Renal cortex interstitium (tissue), 11 donors: Measurements from ENCODE around the gene ARFGEF2. TPM values are rescaled to one million over a fixed set of nuclear protein-coding genes. Genes with fewer than 3 reads are reported as not detected.
A peak's percentile ranks its signal among the peaks of the same experiment; 100 is the strongest.
"Not testable (repeated sequence)": the region's sequence is repeated elsewhere in the genome, so short reads cannot be mapped to it uniquely, and the experiment has no call there.

Source experiments
- DNase-seq, 11 donors: peaks; one replicate each; pipeline ENCODE4 v3.0.0-alpha.2; 2013; ENCODE audit warnings: low read depth in 9 of 11, low spot score in 4 of 11; ENCODE audit errors: extremely low read depth in 1 of 11
- polyA plus RNA-seq, 3 donors: library from polyadenylated mRNA; unstranded; fragments of 120-200 nt; gene quantifications; one replicate each; pipeline ENCODE4 v1.2.1, GENCODE V29; 2013; ENCODE audit not compliant: insufficient read length in 3 of 3

ARFGEF2 gene
- polyA plus RNA-seq, 3 donors: 24.5 to 31.0 (median 28.4) TPM

DNA sequence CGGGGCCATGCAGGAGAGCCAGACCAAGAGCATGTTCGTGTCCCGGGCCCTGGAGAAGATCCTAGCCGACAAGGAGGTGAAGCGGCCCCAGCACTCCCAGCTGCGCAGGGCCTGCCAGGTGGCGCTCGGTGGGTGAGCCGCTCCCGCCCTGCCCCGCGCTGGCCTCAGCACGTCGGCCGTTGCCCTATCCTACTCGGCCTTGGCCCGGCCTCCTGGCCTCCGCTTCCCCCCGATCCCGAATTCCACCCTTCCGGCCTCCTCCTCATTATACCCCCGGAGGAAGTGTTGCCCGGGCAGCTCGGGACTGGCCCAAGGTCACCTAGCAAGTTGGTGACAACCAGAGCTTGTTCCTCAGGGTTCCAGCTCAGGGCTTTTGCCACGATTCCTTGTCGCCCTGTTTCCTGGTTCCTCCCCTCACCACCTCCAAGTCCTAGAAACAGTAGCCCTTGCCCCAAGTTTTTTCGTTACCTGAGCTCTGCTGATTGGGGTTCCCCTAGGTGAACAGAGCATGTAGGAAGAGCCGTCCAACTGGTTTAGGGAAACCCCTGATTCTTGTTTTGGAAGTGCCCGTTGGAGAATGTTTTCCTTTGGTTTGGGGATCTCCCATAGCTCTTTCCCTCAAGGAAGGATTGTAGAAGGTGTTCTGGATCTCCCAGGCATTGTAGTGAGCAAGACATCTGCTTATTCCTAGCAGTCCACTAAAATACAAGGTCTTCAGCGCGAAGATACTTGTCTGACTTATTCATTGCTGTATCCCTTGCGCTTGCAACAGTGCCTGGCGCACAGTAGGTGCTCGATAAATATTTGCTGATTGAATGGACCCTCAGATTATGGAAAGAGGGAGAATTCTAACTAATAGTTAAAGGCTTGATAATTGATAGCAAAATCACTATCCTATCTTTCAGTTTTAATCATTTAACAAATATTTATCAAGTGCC is 641 bp downstream of the ARFGEF2 start:
- DNase-seq: peak in 3 of 11 donors; percentile 15 to 18 (median 15)

GRCh38 chr20:48923149-48923718 is 1.7 kb downstream of the ARFGEF2 start:
- DNase-seq: no peak

DNA sequence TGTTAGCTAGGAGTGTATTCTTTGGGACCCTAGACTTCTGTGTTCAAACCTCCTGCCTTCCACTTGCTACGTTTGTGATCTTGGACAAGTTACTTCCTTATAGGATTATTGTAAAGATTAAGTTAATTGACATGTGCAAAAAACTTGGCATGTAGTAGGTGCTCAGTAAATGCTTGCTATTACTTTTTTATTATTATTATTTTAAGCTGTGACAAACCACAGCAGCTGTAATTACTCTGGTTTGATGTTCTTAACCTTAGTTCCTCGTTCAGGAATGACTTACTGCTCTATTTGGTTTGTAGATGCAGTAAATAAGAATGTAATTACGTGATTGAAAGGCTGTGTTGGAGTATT is 3.2 kb downstream of the ARFGEF2 start:
- DNase-seq: no peak

- DNase-seq: no peak
Measured at GRCh38 chr20:48926267-48926666, 4.8 kb downstream of the ARFGEF2 start.

DNA sequence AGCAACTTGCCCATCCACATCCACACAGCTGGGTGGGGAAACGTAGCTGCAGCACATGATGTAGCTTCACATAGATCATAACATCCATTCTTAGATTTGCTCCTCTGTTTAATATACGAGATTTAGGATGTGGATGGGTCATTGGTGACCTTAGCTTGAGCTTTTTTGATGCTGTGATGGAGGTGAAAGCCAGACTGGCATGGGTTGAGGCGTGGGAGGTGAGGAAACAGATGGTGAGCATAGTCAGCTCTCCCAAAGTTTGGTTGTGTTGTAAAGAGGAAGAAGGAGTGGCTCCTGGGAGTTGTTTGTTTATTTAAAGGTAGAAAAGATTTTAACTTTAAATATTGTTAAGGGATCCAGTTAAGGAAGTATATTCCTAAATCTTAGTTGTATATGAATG is 5.3 kb downstream of the ARFGEF2 start:
- no peak for DNase-seq

GRCh38 chr20:48928832-48929725 is 7.6 kb downstream of the ARFGEF2 start:
- DNase-seq: no peak

DNA sequence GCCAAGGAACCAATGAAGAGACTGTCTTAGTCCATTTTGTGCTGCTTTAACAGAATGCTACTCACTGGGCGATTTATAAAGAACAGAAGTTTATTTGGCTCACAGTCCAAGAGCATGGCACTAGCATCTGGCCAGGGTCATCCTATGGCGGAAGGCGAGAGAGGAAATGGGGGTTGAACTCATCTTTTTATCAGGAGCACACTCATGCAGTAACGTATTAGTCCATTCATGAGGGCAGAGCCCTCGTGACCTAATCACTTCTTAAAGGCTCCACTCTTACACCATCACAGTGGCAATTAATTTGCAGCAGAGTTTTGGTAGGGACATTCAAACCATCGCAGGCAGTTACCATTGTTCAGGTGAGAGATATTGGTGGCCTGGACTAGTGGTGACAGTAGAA is 8.5 kb downstream of the ARFGEF2 start:
- no peak for DNase-seq

DNA sequence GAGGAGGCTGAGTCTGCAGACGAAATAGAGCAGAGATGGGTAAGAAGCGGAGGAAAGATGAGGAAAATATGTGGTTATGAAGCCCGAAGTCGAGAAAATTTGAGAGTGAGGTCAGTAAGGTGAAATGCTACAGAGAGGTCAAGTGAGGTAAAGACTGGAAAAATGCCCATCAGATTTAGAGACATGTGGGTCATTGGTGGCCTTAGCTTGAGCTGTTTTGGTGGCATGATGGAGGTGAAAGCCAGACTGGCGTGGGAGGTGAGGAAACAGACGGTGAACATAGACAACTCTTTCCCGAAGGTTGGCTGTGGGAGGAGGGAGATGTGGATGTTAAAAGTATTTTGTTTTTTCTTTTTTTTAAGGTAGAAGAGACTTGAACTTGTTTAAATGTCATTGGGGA is 9.4 kb downstream of the ARFGEF2 start:
- DNase-seq: no peak

- DNase-seq: no peak
Measured at GRCh38 chr20:48931527-48932374, 10.2 kb downstream of the ARFGEF2 start.

- DNase-seq: no peak
Measured at GRCh38 chr20:48932375-48932941, 10.9 kb downstream of the ARFGEF2 start.

DNA sequence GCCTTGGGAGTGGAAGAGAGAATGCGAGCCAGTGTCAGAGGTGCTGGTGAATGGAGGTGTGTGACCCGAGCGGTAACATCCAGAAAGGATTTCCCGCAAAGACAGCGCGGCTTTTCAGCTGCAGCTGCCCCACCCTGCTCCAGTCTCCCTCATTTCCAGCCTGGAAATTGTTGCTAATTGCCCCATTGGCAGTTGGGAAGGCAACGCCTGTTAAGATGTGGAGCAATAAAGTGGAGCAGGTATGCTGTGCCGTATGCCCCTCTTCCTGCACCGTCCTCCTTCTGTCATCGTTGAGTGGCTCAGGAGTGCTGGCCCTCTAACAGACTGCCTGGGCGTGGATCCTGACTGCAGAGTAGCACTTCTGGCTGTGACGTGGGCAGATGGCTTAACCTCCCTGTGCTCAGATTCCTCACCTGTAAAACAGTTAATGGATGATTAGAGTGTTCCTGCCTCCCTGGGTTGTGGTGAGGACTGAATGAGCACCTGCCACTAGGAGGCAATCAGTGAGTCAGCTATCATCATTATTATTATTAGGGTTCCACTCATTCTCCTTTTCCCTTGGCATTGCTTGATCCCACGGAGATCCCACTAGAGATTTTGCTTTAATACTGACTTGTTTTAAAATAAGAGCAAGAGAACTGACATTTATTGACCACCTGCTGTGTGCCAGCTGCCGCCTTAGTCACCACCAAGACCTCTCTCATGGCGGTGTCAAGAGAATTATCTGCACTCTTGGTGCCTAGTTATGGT is 11.7 kb downstream of the ARFGEF2 start:
- no peak for DNase-seq

DNA sequence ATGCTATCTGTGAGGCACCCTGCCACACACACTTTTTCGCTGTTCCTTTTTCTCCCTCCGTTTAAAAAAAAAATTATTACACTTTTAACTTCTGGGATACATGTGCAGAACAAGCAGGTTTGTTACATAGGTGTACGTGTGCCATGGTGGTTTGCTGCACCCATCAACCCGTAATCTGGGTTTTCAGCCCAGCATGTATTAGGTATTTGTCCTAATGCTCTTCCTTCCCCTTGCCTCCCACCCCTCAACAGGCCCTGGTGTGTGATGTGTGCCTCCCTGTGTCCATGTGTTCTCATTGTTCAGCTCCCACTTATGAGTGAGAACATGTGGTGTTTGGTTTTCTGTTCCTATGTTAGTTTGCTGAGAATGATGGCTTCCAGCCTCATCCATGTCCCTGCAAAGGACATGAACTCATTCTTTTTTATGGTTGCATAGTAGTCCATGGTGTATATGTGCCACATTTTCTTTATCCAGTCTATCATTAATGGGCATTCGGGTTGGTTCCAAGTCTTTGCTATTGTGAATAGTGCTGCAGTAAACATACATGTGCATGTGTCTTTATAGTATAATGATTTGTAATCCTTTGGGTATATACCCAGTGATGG is 12.9 kb downstream of the ARFGEF2 start:
- DNase-seq: not testable (repeated sequence)

- DNase-seq: not testable (repeated sequence)
Measured at GRCh38 chr20:48934966-48935365, 13.5 kb downstream of the ARFGEF2 start.

DNA sequence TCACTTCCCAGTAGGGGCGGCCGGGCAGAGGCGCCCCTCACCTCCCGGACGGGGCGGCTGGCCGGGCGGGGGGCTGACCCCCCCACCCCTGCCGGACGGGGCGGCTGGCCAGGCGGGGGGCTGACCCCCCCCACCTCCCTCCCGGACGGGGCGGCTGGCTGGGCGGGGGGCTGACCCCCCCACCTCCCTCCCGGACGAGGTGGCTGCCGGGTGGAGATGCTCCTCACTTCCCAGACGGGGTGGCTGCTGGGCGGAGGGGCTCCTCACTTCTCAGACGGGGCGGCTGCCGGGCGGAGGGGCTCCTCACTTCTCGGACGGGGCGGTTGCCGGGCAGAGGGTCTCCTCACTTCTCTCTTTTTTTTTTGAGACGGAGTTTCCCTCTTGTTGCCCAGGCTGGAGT is 14.7 kb downstream of the ARFGEF2 start:
- not testable (repeated sequence) for DNase-seq

- no peak for DNase-seq
Measured at GRCh38 chr20:48937674-48938073, 16.2 kb downstream of the ARFGEF2 start.

GRCh38 chr20:48938670-48939069 is 17.2 kb downstream of the ARFGEF2 start:
- no peak for DNase-seq

DNA sequence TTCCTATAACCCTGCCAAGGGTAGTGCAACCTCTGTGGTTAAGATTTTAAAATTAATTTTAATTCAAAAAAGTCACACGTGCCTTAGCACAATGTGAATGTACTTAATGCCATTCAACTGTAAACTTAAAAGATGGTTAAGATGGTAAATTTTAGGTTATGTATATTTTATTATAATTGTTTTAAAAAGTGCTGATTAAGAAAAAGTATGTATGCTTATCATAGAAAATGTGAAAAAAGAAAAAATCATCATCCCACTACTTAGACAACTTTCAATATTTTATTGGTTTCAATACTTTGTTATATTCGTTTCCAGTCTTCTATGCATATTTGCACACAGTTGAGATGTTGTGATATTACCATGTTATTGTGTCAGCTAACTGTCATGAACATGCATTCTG is 18.7 kb downstream of the ARFGEF2 start:
- no peak for DNase-seq
